HepG2 (cell line): ENCODE measurements around the gene FOLR3. TPM values are rescaled to one million over a fixed set of nuclear protein-coding genes. Genes with fewer than 3 reads are reported as not detected.
A peak's percentile ranks its signal among the peaks of the same experiment; 100 is the strongest.

Source experiments
- ARID2 ChIP-seq: sonication (generic); formaldehyde crosslinking; IDR thresholded peaks from 2 replicates; pipeline ENCODE4 v1.8.1; 2022; ENCODE audit warnings: mild to moderate bottlenecking, missing genetic modification reagents, borderline replicate concordance
- CENPT ChIP-seq: sonication (generic); formaldehyde crosslinking; IDR thresholded peaks from 2 replicates; pipeline ENCODE4 v1.8.0; 2022; ENCODE audit warnings: low read depth, mild to moderate bottlenecking, moderate library complexity, missing genetic modification reagents
- FOXA1 ChIP-seq, 2 experiments: fragments of 450-650 bp in 1 of 2; sonication (generic) in 1 of 2; formaldehyde crosslinking in 1 of 2; IDR thresholded peaks; 2 replicates each; pipeline versions ENCODE4 v1.4.0 to v1.6.1; 2016 to 2020; ENCODE audit warnings: missing genetic modification reagents in 1 of 2
- KAT2B ChIP-seq: fragments of 150-350 bp; IDR thresholded peaks from 2 replicates; pipeline ENCODE4 v1.6.1; 2014; ENCODE audit warnings: low read depth, low read length, borderline replicate concordance
- KLF11 ChIP-seq: IDR thresholded peaks from 2 replicates; pipeline ENCODE4 v1.6.1; 2016; ENCODE audit warnings: missing compliant biosample characterization
- KLF6 ChIP-seq: IDR thresholded peaks from 2 replicates; pipeline ENCODE4 v1.8.0; 2016; ENCODE audit warnings: missing biosample characterization, missing genetic modification reagents
- MEIS2 ChIP-seq: sonication (generic); formaldehyde crosslinking; IDR thresholded peaks from 2 replicates; pipeline ENCODE4 v1.9.0; 2021; ENCODE audit warnings: mild to moderate bottlenecking, missing genetic modification reagents
- PATZ1 ChIP-seq: sonication (generic); formaldehyde crosslinking; IDR thresholded peaks from 2 replicates; pipeline ENCODE4 v1.4.0; 2020; ENCODE audit warnings: missing genetic modification reagents
- PHB2 ChIP-seq: fragments of 450-650 bp; IDR thresholded peaks from 2 replicates; pipeline ENCODE4 v1.6.1; 2018; ENCODE audit not compliant: partially characterized antibody
- RFXAP ChIP-seq: sonication (generic); formaldehyde crosslinking; IDR thresholded peaks from 2 replicates; pipeline ENCODE4 v1.4.0; 2020; ENCODE audit warnings: missing genetic modification reagents, borderline replicate concordance
- SIX1 ChIP-seq: sonication (generic); formaldehyde crosslinking; IDR thresholded peaks from 2 replicates; pipeline ENCODE4 v1.4.0; 2020; ENCODE audit warnings: missing genetic modification reagents, borderline replicate concordance
- STAT6 ChIP-seq: sonication (generic); formaldehyde crosslinking; IDR thresholded peaks from 2 replicates; pipeline ENCODE4 v1.4.0; 2020; ENCODE audit warnings: missing genetic modification reagents, mild to moderate bottlenecking, borderline replicate concordance
- TAF1 ChIP-seq: sonication (generic); formaldehyde crosslinking; IDR thresholded peaks from 2 replicates; pipeline ENCODE4 v1.4.0; 2020; ENCODE audit warnings: missing genetic modification reagents
- TGIF2 ChIP-seq: IDR thresholded peaks from 2 replicates; pipeline ENCODE4 v1.6.1; 2016; ENCODE audit warnings: control low read depth, missing compliant biosample characterization
- ZFP91 ChIP-seq: sonication (generic); formaldehyde crosslinking; IDR thresholded peaks from 2 replicates; pipeline ENCODE4 v1.9.0; 2022; ENCODE audit warnings: missing genetic modification reagents, mild to moderate bottlenecking, borderline replicate concordance
- ZFX ChIP-seq: sonication (generic); formaldehyde crosslinking; IDR thresholded peaks from 2 replicates; pipeline ENCODE4 v1.4.0; 2020; ENCODE audit warnings: mild to moderate bottlenecking, low read depth, missing genetic modification reagents, moderate library complexity
- ZNF253 ChIP-seq: sonication (generic); formaldehyde crosslinking; IDR thresholded peaks from 2 replicates; pipeline ENCODE4 v1.8.0; 2022; ENCODE audit warnings: mild to moderate bottlenecking, missing genetic modification reagents, borderline replicate concordance
- ZNF333 ChIP-seq: sonication (generic); formaldehyde crosslinking; IDR thresholded peaks from 2 replicates; pipeline ENCODE4 v1.4.0; 2020; ENCODE audit warnings: mild to moderate bottlenecking, missing genetic modification reagents, borderline replicate concordance
- ZNF33A ChIP-seq: sonication (generic); formaldehyde crosslinking; IDR thresholded peaks from 2 replicates; pipeline ENCODE4 v1.5.1; 2020; ENCODE audit warnings: missing genetic modification reagents, mild to moderate bottlenecking, moderate library complexity, borderline replicate concordance
- ZNF678 ChIP-seq: sonication (generic); formaldehyde crosslinking; IDR thresholded peaks from 2 replicates; pipeline ENCODE4 v1.4.0; 2020; ENCODE audit warnings: mild to moderate bottlenecking, missing genetic modification reagents
- ZNF710 ChIP-seq: sonication (generic); formaldehyde crosslinking; IDR thresholded peaks from 2 replicates; pipeline ENCODE4 v1.5.0; 2020; ENCODE audit warnings: mild to moderate bottlenecking, missing genetic modification reagents, borderline replicate concordance
- ZNF737 ChIP-seq: sonication (generic); formaldehyde crosslinking; IDR thresholded peaks from 2 replicates; pipeline ENCODE4 v1.5.0; 2020; ENCODE audit warnings: missing genetic modification reagents, mild to moderate bottlenecking, borderline replicate concordance
- ZNF781 ChIP-seq: sonication (generic); formaldehyde crosslinking; IDR thresholded peaks from 2 replicates; pipeline ENCODE4 v1.5.1; 2020; ENCODE audit warnings: borderline replicate concordance, mild to moderate bottlenecking, missing genetic modification reagents; ENCODE audit errors: not compliant biosample characterization
- polyA plus RNA-seq, 8 experiments: library from polyadenylated mRNA; depleted of rRNA in 3 of 8; stranded (reverse) in 7 of 8; unstranded in 1 of 8; fragments of >200 nt; fragmentation: Illumina TruSeq in 4 of 8; extraction: Trizol in 4 of 8; gene quantifications; 2 replicates each; pipeline versions ENCODE4 v1.2.1 to v1.2.3, GENCODE V29; 2011 to 2016; ENCODE audit warnings: low read depth in 4 of 8, missing spikeins in 1 of 8, mixed read lengths in 1 of 8; ENCODE audit not compliant: insufficient read depth in 1 of 8
- total RNA-seq, 5 experiments: library from RNA; depleted of rRNA; stranded (reverse); fragments of >200 nt; fragmentation: Illumina TruSeq; extraction: Trizol; gene quantifications; 2 replicates each; pipeline ENCODE4 v1.2.3, GENCODE V29; 2016; ENCODE audit warnings: low read depth in 1 of 5

FOLR3 gene
- total and polyA plus RNA-seq, 2 of the 13 experiments (the other 11 are each of a cell fraction or from before 2014, with no cell fraction given): not detected

- 0 out of 2 replicates have a peak, but pooled peaks have one; percentile 16 for TF ChIP-seq ZFX (CRISPR knock-in tag)
- TF ChIP-seq ZFP91: no peak
- TF ChIP-seq ZNF710: no peak
- no peak for TF ChIP-seq CENPT (CRISPR knock-in tag)
- TF ChIP-seq PATZ1 (CRISPR knock-in tag): peak; percentile 56; the same call in 1 of the 2 replicates
- no peak for TF ChIP-seq RFXAP (CRISPR knock-in tag)
- TF ChIP-seq ZNF33A (CRISPR knock-in tag): no peak
- no peak for TF ChIP-seq KLF6 (CRISPR knock-in tag)
- TF ChIP-seq TGIF2 (CRISPR knock-in tag): no peak
- no peak for TF ChIP-seq ZNF737 (CRISPR knock-in tag)
- TF ChIP-seq ZNF333: no peak
- TF ChIP-seq ZNF781 (CRISPR knock-in tag): no peak
- TF ChIP-seq STAT6 (CRISPR knock-in tag): no peak
- TF ChIP-seq ARID2 (CRISPR knock-in tag): no peak
- no peak for TF ChIP-seq MEIS2
- no peak for TF ChIP-seq SIX1 (CRISPR knock-in tag)
- TF ChIP-seq TAF1 (CRISPR knock-in tag): no peak
- TF ChIP-seq ZNF678: no peak
- TF ChIP-seq PHB2: no peak
- no peak for TF ChIP-seq KLF11
- TF ChIP-seq ZNF253: no peak
- TF ChIP-seq FOXA1 (IDR thresholded peaks at IDR 0.05): no peak
- TF ChIP-seq FOXA1 (CRISPR knock-in tag; IDR thresholded peaks at IDR 0.05): no peak
- no peak for TF ChIP-seq KAT2B
These were observed 44.2 kb upstream of the FOLR3 start (continued) for GRCh38 chr11:72091292-72091691.
